Sigmoid colon (tissue), 4 donors: ENCODE measurements around the gene GNG14.

Source experiments
- POLR2A ChIP-seq, 2 donors: fragments of 450-650 bp; IDR thresholded peaks; one replicate each; pipeline ENCODE4 v1.6.1; 2016; ENCODE audit warnings: antibody characterized with exemption in 2 of 2, mild to moderate bottlenecking in 2 of 2, moderate library complexity in 2 of 2
- POLR2AphosphoS5 ChIP-seq, 4 donors: sonication (generic); formaldehyde crosslinking; IDR thresholded peaks; one replicate each; pipeline ENCODE4 v1.6.1; 2017; ENCODE audit warnings: antibody characterized with exemption in 4 of 4
- TF ChIP-seq, protein P1 (sequence below), 4 experiments: fragments of 450-650 bp in 3 of 4; fragments of 200-600 bp in 1 of 4; IDR thresholded peaks; one replicate each; pipeline ENCODE4 v1.5.1; 2016 to 2019; ENCODE audit warnings: antibody characterized with exemption in 4 of 4, mild to moderate bottlenecking in 3 of 4, moderate library complexity in 2 of 4

GRCh38 chr19:12715102-12715501 is 27.3 kb downstream of the GNG14 start:
- TF ChIP-seq POLR2AphosphoS5 (IDR thresholded peaks at IDR 0.05) (no peak), POLR2A (IDR thresholded peaks at IDR 0.05) (no peak)
- TF ChIP-seq, protein P1, sequence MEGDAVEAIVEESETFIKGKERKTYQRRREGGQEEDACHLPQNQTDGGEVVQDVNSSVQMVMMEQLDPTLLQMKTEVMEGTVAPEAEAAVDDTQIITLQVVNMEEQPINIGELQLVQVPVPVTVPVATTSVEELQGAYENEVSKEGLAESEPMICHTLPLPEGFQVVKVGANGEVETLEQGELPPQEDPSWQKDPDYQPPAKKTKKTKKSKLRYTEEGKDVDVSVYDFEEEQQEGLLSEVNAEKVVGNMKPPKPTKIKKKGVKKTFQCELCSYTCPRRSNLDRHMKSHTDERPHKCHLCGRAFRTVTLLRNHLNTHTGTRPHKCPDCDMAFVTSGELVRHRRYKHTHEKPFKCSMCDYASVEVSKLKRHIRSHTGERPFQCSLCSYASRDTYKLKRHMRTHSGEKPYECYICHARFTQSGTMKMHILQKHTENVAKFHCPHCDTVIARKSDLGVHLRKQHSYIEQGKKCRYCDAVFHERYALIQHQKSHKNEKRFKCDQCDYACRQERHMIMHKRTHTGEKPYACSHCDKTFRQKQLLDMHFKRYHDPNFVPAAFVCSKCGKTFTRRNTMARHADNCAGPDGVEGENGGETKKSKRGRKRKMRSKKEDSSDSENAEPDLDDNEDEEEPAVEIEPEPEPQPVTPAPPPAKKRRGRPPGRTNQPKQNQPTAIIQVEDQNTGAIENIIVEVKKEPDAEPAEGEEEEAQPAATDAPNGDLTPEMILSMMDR (IDR thresholded peaks at IDR 0.05) = no peak
